Esophagus squamous epithelium (tissue), 5 donors: ENCODE results near the gene KCNMB3. TPM values are rescaled to one million over a fixed set of nuclear protein-coding genes. Genes with fewer than 3 reads are reported as not detected.
"Not testable (repeated sequence)": the region's sequence is repeated elsewhere in the genome, so short reads cannot be mapped to it uniquely, and the experiment has no call there.

Source experiments
- DNase-seq: peaks from one replicate; lab custom pipeline; 2025; lab: John Stamatoyannopoulos, UW
- H3K27ac ChIP-seq, 4 donors: fragments of 200-600 bp; sonication (generic); one replicate each; pipeline ENCODE4 v1.5.1; 2016 to 2019; ENCODE audit warnings: mild to moderate bottlenecking in 1 of 4
- H3K27me3 ChIP-seq, 4 donors: fragments of 200-600 bp; sonication (generic); 1 replicate in 3 of 4; 2 replicates in 1 of 4; pipeline versions ENCODE4 v1.5.1 to v1.6.0; 2017 to 2021; ENCODE audit warnings: antibody characterized with exemption in 1 of 4
- H3K36me3 ChIP-seq, 3 donors: fragments of 200-600 bp; sonication (generic); one replicate each; pipeline ENCODE4 v1.5.1; 2016 to 2019
- H3K4me1 ChIP-seq, 3 donors: fragments of 200-600 bp; sonication (generic); one replicate each; pipeline ENCODE4 v1.5.1; 2017 to 2019
- H3K4me3 ChIP-seq, 4 donors: fragments of 200-600 bp; sonication (generic); 1 replicate in 3 of 4; 2 replicates in 1 of 4; pipeline ENCODE4 v1.5.1; 2016 to 2019; ENCODE audit warnings: mild to moderate bottlenecking in 2 of 4, moderate library complexity in 1 of 4
- H3K9me3 ChIP-seq, 3 donors: fragments of 200-600 bp; sonication (generic); one replicate each; pipeline ENCODE4 v1.5.1; 2016 to 2019
- CTCF ChIP-seq, 6 experiments: fragments of 450-650 bp in 4 of 6; fragments of 200-600 bp in 2 of 6; sonication (generic) in 2 of 6; IDR thresholded peaks; one replicate each; pipeline ENCODE4 v1.5.1; 2016 to 2019; ENCODE audit warnings: antibody characterized with exemption in 6 of 6, mild to moderate bottlenecking in 4 of 6, moderate library complexity in 4 of 6
- POLR2A ChIP-seq, 4 donors: fragments of 450-650 bp; IDR thresholded peaks; one replicate each; pipeline ENCODE4 v1.6.1; 2017; ENCODE audit warnings: antibody characterized with exemption in 4 of 4, mild to moderate bottlenecking in 4 of 4, moderate library complexity in 3 of 4
- whole genome bisulfite sequencing, 2 donors: methylation state at CpG; one replicate each; pipeline ENCODE4 v1.1.5; 2018; 5-methylcytosine and 5-hydroxymethylcytosine counted together
- intact Hi-C: fragments of 100-400 bp; cut with DNase I; formaldehyde crosslinking; loops from one replicate; pipeline ENCODE4 v1.15.0; 2022
- total RNA-seq, 4 donors: library from RNA; depleted of rRNA; stranded (reverse); fragments of >200 nt; gene quantifications; one replicate each; pipeline ENCODE4 v1.1.0, GENCODE V29; 2016
- donor health status: DM: yes; HTN: yes; CAD: no.

The KCNMB3 gene
- total RNA-seq, 4 donors from 2014 or later: 0.15 to 1.6 (median 1.2) TPM

GRCh38 chr3:179224584-179224983, 26.3 kb downstream of the KCNMB3 start:
- Histone ChIP-seq H3K27me3 (no peaks in the 10 kb centered on the region), H3K27ac (no peak overlapping the region), H3K4me3 (no peak overlapping the region), H3K4me1 (no peaks in the 10 kb centered on the region), H3K36me3 (peaks cover 0 to 89% (median 0%) of the 10 kb centered on the region in 3 donors), H3K9me3 (no peaks in the 10 kb centered on the region)
- intact Hi-C loops: no loop called here
- DNase-seq: no peak
- TF ChIP-seq CTCF (IDR thresholded peaks at IDR 0.05) (no peak), POLR2A (IDR thresholded peaks at IDR 0.05) (no peak)
- WGBS, 2 donors: 88 to 90% methylated on average over 1 of the region's 1 CpG

- TF ChIP-seq CTCF (IDR thresholded peaks at IDR 0.05) (no peak), POLR2A (IDR thresholded peaks at IDR 0.05) (no peak)
- no peak overlapping the region for H3K4me3 ChIP-seq
- intact Hi-C loops: no loop called here
- H3K27ac ChIP-seq: no peak overlapping the region
- H3K36me3 ChIP-seq: peaks cover 0 to 81% (median 0%) of the 10 kb centered on the region in 3 donors
- DNase-seq: no peak
- no peaks in the 10 kb centered on the region for H3K9me3 ChIP-seq
- 83 to 88% methylated on average over 2 of the region's 2 CpGs for WGBS, 2 donors
- H3K27me3 ChIP-seq: no peaks in the 10 kb centered on the region
- no peaks in the 10 kb centered on the region for H3K4me1 ChIP-seq
These were observed 27.4 kb downstream of the KCNMB3 start for GRCh38 chr3:179223548-179223947.

GRCh38 chr3:179218213-179218612, 32.7 kb downstream of the KCNMB3 start:
- WGBS, 2 donors: 81 to 86% methylated on average over 1 of the region's 1 CpG

GRCh38 chr3:179215550-179215949, 35.4 kb downstream of the KCNMB3 start:
- H3K36me3 ChIP-seq: peaks cover 0 to 62% (median 0%) of the 10 kb centered on the region in 3 donors
- H3K4me1 ChIP-seq, intact Hi-C loops, H3K27me3 ChIP-seq, H3K9me3 ChIP-seq, DNase-seq, H3K27ac ChIP-seq, H3K4me3 ChIP-seq: not testable (repeated sequence)
- WGBS, 2 donors: 86% methylated on average over 1 of the region's 1 CpG; no CpG with 5 or more reads in 1 of the 2 donors

More at GRCh38 chr3:179218213-179218612, 32.7 kb downstream of the KCNMB3 start:
- intact Hi-C loops, H3K27ac ChIP-seq, H3K27me3 ChIP-seq, H3K4me3 ChIP-seq, H3K4me1 ChIP-seq, DNase-seq, H3K9me3 ChIP-seq: not testable (repeated sequence)
- H3K36me3 ChIP-seq: peaks cover 0 to 60% (median 0%) of the 10 kb centered on the region in 3 donors

- 96 to 98% methylated on average over 2 of the region's 2 CpGs for WGBS, 2 donors
- no peak for TF ChIP-seq POLR2A (IDR thresholded peaks at IDR 0.05)
- no peak for TF ChIP-seq CTCF (IDR thresholded peaks at IDR 0.05)
- intact Hi-C loops: no loop called here
- Histone ChIP-seq H3K27me3 (no peaks in the 10 kb centered on the region), H3K9me3 (no peaks in the 10 kb centered on the region), H3K4me1 (peaks cover 0 to 11% (median 2%) of the 10 kb centered on the region in 3 donors), H3K4me3 (no peak overlapping the region), H3K27ac (no peak overlapping the region), H3K36me3 (peaks cover 0 to 51% (median 7%) of the 10 kb centered on the region in 3 donors)
- no peak for DNase-seq
These were observed 50.1 kb downstream of the KCNMB3 start for GRCh38 chr3:179200790-179201189.

- peaks cover 0 to 15% (median 2%) of the 10 kb centered on the region in 3 donors for H3K36me3 ChIP-seq
- H3K27me3 ChIP-seq: no peaks in the 10 kb centered on the region
- WGBS, 2 donors: 92 to 96% methylated on average over 4 of the region's 4 CpGs
- DNase-seq: no peak
- TF ChIP-seq CTCF (IDR thresholded peaks at IDR 0.05): no peak
- no peak for TF ChIP-seq POLR2A (IDR thresholded peaks at IDR 0.05)
- no peaks in the 10 kb centered on the region for H3K9me3 ChIP-seq
- H3K4me3 ChIP-seq: no peak overlapping the region
- H3K4me1 ChIP-seq: peaks cover 0 to 24% (median 5%) of the 10 kb centered on the region in 3 donors
- H3K27ac ChIP-seq: no peak overlapping the region
- intact Hi-C loops: no loop called here
These were observed 54.2 kb downstream of the KCNMB3 start for GRCh38 chr3:179196700-179197099.
